ENCODE data around the gene CYP26B1.

The CYP26B1 gene

GRCh38 chr2:72082021-72082601, 65.6 kb downstream of the CYP26B1 start:
- DNase-seq (ENCODE audit: low spot score), result no peak

- no peak for DNase-seq (ENCODE audit: low spot score)
Observed at GRCh38 chr2:72081451-72081850, 66.2 kb downstream of the CYP26B1 start.

- no peak for DNase-seq (ENCODE audit: low spot score)
Observed at GRCh38 chr2:72080286-72081145, 67.1 kb downstream of the CYP26B1 start.

Measured in pons (tissue), 1 donor.